HG03039 (cell line): ENCODE measurements around the gene SEPHS1.

Source experiments
- ATAC-seq: cut with Tn5 transposase; IDR thresholded peaks from one replicate; pipeline ENCODE4 v1.9.1; 2021; ENCODE audit warnings: mild to moderate bottlenecking, moderate library complexity; ENCODE audit not compliant: unreplicated experiment

Gene SEPHS1

GRCh38 chr10:13329565-13329964 lies 18.5 kb downstream of the SEPHS1 start:
- no peak for ATAC-seq

GRCh38 chr10:13328613-13329012 lies 19.5 kb downstream of the SEPHS1 start:
- ATAC-seq: no peak

DNA sequence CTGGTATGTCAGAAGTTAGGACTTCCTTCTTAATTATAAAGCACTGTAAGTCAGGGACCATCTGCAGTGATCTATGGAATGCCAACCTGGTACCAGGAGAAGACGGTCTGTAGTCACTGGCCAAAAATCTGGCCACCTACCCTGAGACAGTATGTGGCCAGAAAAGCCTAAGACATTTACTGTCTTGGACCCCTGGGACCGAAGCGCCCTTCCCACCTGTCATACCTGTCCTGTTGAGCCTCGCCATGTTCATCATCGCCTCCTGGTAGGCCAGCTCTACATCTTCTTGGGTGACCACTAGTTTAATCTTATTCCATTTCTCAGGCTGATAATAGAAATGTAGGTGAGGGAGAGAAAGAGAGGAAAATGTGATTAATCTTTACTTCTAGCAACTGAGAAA lies 20.0 kb downstream of the SEPHS1 start:
- no peak for ATAC-seq

GRCh38 chr10:13327534-13327933 lies 20.6 kb downstream of the SEPHS1 start:
- no peak for ATAC-seq

- ATAC-seq: no peak
Measured at GRCh38 chr10:13322615-13323148, 25.4 kb downstream of the SEPHS1 start.

- no peak for ATAC-seq
Measured at GRCh38 chr10:13321576-13321975, 26.5 kb downstream of the SEPHS1 start.

DNA sequence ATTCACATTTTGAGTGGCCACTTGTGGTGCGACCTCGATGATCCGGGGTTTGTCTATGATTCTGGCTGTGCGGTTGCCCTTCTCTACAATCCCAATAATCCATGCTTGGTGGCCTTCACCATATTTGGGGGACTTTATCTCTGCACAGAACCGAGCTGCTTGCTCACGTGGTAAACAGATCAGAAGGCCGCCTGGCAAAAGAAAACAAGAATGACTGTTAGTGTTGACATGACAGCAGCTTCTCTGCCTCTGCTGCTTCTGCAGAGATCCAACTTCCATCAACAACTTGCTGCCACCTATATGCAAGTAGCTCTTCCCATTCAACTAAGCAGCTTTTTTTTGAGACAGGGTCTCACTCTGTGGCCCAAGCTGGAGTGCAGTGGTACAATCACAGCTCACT lies 28.9 kb downstream of the SEPHS1 start:
- ATAC-seq: no peak

DNA sequence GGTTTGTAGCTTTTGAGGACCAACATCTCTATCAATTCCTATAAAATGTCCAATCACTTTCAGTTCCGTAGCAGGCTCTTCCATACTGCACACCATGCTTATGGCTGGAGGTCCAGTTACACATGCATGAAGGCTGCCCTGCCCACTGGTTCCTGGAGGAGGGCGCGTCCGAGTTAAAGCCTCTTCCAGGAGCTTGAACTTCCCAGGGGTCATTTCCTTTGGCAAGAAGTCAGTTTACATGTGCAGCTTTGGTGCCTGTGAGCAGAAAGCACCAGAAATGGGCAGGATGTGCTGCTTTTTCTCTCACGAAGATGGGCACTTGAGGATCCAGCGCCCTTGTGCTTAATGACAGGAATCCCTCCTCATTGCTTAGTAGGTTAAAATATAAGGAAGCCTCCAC lies 30.6 kb downstream of the SEPHS1 start:
- no peak for ATAC-seq

DNA sequence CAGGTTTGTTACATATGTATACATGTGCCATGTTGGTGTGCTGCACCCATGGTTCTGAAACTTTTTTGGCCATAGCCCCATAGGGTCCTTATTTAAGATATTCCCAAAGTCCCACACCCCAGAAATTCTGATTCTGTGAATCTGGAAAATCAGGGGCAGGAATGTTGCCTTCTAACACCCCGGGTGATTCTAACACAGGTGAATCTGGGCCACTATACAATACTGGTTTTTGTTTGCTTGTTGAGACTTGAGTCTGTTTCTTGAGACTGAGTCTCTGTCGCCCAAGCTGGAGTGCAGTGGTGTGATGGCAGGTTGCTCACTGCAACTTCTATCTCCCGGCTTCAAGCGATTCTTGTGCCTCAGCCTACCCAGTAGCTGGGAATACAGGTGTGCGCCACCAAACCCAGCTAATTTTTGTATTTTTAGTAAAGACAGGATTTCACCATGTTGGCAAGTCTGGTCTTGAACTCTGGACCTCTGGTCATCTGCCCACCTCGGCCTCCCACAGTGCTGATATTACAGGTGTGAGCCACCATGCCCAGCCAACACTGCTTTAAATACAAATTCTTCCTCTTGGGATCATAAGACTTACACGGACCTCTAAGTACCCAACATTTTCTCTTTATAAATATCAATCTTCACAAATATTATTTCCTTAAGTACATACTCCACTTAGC lies 31.3 kb downstream of the SEPHS1 start:
- ATAC-seq: no peak

DNA sequence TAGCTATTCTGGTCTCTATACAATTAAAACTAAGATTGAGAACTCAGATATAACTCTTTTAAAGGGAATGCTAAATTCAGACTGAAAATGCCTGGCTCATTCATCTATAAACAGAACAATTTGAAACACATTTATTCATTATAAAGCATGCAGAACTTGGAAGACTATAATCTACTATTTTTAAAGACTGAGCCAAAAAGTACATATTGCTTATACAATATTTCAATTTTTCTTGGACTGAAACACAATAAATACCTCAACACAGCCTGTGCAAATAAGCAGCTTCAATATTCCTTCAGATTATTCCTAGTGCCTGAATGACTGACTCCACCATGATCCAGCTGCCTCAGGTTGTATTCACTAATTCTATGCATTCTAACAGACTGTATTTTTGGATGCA lies 32.7 kb downstream of the SEPHS1 start:
- no peak for ATAC-seq

DNA sequence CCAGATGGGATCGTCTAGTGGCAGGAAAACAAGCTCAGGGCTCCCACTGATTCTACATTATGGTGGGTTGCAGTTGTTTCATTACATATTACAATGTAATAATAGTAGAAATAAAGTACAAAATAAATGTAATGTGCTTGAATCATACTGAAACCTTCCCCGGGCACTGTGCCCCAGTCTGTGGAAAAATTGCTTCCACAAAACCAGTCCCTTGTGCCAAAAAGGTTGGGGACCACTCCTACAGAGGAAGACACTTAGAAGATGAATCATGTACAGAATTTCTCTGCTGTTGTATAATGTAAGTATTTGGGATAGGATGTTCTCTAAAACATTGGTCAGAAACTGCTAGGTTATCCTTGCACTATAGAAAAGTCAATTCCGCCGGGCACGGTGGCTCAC lies 36.9 kb downstream of the SEPHS1 start:
- no peak for ATAC-seq

- ATAC-seq: no peak
Measured at GRCh38 chr10:13310518-13311176, 37.4 kb downstream of the SEPHS1 start.

DNA sequence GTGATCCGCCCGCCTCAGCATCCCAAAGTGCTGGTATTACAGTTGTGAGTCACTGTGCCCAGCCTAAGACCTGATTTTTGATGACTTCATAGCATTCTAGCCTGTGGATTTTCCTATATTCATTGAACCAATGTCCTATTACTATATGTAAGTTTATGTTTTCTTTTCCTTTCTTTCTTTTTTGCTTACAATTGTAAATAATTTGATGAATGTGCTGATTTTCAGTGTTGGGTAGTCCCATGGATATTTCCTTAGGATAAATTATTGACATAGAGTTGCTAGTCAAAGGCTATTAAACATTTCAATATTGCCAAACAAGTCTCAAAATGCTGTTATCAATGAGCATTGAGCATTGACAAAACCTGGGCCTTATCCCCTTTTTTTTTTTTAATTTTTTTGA lies 38.3 kb downstream of the SEPHS1 start:
- ATAC-seq: no peak

DNA sequence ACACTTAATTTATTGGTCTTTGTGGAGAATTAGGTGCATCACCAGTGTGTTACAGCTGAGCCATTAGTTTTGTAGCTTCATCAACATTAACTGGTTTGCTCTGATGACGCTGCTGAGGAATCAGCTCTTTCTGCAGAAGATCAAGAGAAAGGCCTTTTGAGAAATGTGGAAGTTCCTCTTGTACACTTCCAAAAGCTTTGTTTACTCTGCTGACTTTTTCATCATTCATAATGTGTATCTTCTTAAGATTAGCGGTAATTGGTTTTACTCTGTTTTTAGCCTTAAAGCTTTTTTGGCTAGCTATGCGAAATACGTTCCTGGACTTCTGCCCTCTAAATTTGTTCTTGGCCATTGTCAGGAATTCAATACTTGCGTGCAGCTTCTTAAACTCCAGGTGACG lies 40.0 kb downstream of the SEPHS1 start:
- no peak for ATAC-seq

- ATAC-seq: no peak
Measured at GRCh38 chr10:13306103-13306502, 42.0 kb downstream of the SEPHS1 start.

GRCh38 chr10:13302821-13303555 lies 45.1 kb downstream of the SEPHS1 start:
- ATAC-seq: no peak

- ATAC-seq: peak; percentile 72
Measured at GRCh38 chr10:13299437-13300287, 48.4 kb downstream of the SEPHS1 start, which contains the start of gene PHYH. Gene PHYH (minus strand): TSS chr10:13300064. CDS start chr10:13300042, 22 bp downstream.

- no peak for ATAC-seq
Measured at GRCh38 chr10:13298748-13299436, 49.2 kb downstream of the SEPHS1 start.

GRCh38 chr10:13296476-13296875 lies 51.6 kb downstream of the SEPHS1 start:
- no peak for ATAC-seq

- no peak for ATAC-seq
Measured at GRCh38 chr10:13294784-13295183, 53.3 kb downstream of the SEPHS1 start.
